ENCODE measurements around the gene MAPK8IP3. TPM values are rescaled to one million over a fixed set of nuclear protein-coding genes. Genes with fewer than 3 reads are reported as not detected.
"Not testable (repeated sequence)": the region's sequence is repeated elsewhere in the genome, so short reads cannot be mapped to it uniquely, and the experiment has no call there.

MAPK8IP3 gene
- polyA plus RNA-seq, 3 donors, result 47.2 to 91.9 (median 57.6) TPM

GRCh38 chr16:1788708-1789100 is 82.7 kb downstream of the MAPK8IP3 start:
- no peak for DNase-seq (ENCODE audit: extremely low read depth in 1 of 11, low read depth in 9 of 11, low spot score in 4 of 11)

- no peak for DNase-seq (ENCODE audit: extremely low read depth in 1 of 11, low read depth in 9 of 11, low spot score in 4 of 11)
Measured at GRCh38 chr16:1789643-1790045, 83.6 kb downstream of the MAPK8IP3 start.

GRCh38 chr16:1790261-1790610 is 84.2 kb downstream of the MAPK8IP3 start:
- DNase-seq (ENCODE audit: extremely low read depth in 1 of 11, low read depth in 9 of 11, low spot score in 4 of 11), result no peak

GRCh38 chr16:1790611-1791255 is 84.7 kb downstream of the MAPK8IP3 start:
- no peak for DNase-seq (ENCODE audit: extremely low read depth in 1 of 11, low read depth in 9 of 11, low spot score in 4 of 11)

GRCh38 chr16:1791256-1791942 is 85.4 kb downstream of the MAPK8IP3 start:
- no peak for DNase-seq (ENCODE audit: extremely low read depth in 1 of 11, low read depth in 9 of 11, low spot score in 4 of 11)

- DNase-seq (ENCODE audit: extremely low read depth in 1 of 11, low read depth in 9 of 11, low spot score in 4 of 11), result no peak
Measured at GRCh38 chr16:1791943-1792812, 86.2 kb downstream of the MAPK8IP3 start.

- DNase-seq (ENCODE audit: extremely low read depth in 1 of 11, low read depth in 9 of 11, low spot score in 4 of 11), result no peak
Measured at GRCh38 chr16:1792836-1793577, 87.0 kb downstream of the MAPK8IP3 start.

- DNase-seq (ENCODE audit: extremely low read depth in 1 of 11, low read depth in 9 of 11, low spot score in 4 of 11), result no peak
Measured at GRCh38 chr16:1793578-1794220, 87.7 kb downstream of the MAPK8IP3 start, which contains the start of gene IGFALS. TSS of gene IGFALS (minus strand) at chr16:1793705. CDS start at chr16:1793652, 53 bp downstream.

GRCh38 chr16:1794221-1794871 is 88.4 kb downstream of the MAPK8IP3 start:
- DNase-seq (ENCODE audit: extremely low read depth in 1 of 11, low read depth in 9 of 11, low spot score in 4 of 11), result no peak

- no peak for DNase-seq (ENCODE audit: extremely low read depth in 1 of 11, low read depth in 9 of 11, low spot score in 4 of 11)
Measured at GRCh38 chr16:1794908-1795666, 89.1 kb downstream of the MAPK8IP3 start.

- DNase-seq (ENCODE audit: extremely low read depth in 1 of 11, low read depth in 9 of 11, low spot score in 4 of 11), result not testable (repeated sequence)
Measured at GRCh38 chr16:1799263-1799662, 93.3 kb downstream of the MAPK8IP3 start.

GRCh38 chr16:1800701-1801100 is 94.7 kb downstream of the MAPK8IP3 start:
- no peak for DNase-seq (ENCODE audit: extremely low read depth in 1 of 11, low read depth in 9 of 11, low spot score in 4 of 11)

GRCh38 chr16:1807626-1808025 is 101.6 kb downstream of the MAPK8IP3 start:
- DNase-seq (ENCODE audit: extremely low read depth in 1 of 11, low read depth in 9 of 11, low spot score in 4 of 11), result no peak

GRCh38 chr16:1808691-1809090 is 102.7 kb downstream of the MAPK8IP3 start:
- no peak for DNase-seq (ENCODE audit: extremely low read depth in 1 of 11, low read depth in 9 of 11, low spot score in 4 of 11)

GRCh38 chr16:1809281-1809801 is 103.3 kb downstream of the MAPK8IP3 start:
- no peak for DNase-seq (ENCODE audit: extremely low read depth in 1 of 11, low read depth in 9 of 11, low spot score in 4 of 11)

- DNase-seq (ENCODE audit: extremely low read depth in 1 of 11, low read depth in 9 of 11, low spot score in 4 of 11), result no peak
Measured at GRCh38 chr16:1810106-1810505, 104.1 kb downstream of the MAPK8IP3 start.

GRCh38 chr16:1810536-1810935 is 104.5 kb downstream of the MAPK8IP3 start:
- DNase-seq (ENCODE audit: extremely low read depth in 1 of 11, low read depth in 9 of 11, low spot score in 4 of 11), result no peak
